ENCODE results near the gene ZNF263. TPM values are rescaled to one million over a fixed set of nuclear protein-coding genes. Genes with fewer than 3 reads are reported as not detected.

ZNF263 gene
- total and polyA plus RNA-seq, 9 of the 15 experiments (the other 6 are each of a cell fraction or from before 2014, with no cell fraction given): 4.6 to 48.3 (median 31.8) TPM

- TF ChIP-seq ZNF140 (CRISPR knock-in tag; IDR thresholded peaks at IDR 0.05) (no peak), FOXM1 (IDR thresholded peaks at IDR 0.05; ENCODE audit: low read depth) (no peak), FOXM1 (CRISPR knock-in tag; IDR thresholded peaks at IDR 0.05; ENCODE audit: low read depth) (no peak), ZNF609 (CRISPR knock-in tag; IDR thresholded peaks at IDR 0.05; ENCODE audit: borderline replicate concordance) (no peak), ZNF143 (CRISPR knock-in tag; IDR thresholded peaks at IDR 0.05) (peak; percentile 72), ZNF23 (CRISPR knock-in tag; IDR thresholded peaks at IDR 0.05) (no peak), EHMT2 (IDR thresholded peaks at IDR 0.05) (no peak), ZNF639 (CRISPR knock-in tag; conservative IDR thresholded peaks at IDR 0.05 in 1 of 2, IDR thresholded peaks at IDR 0.05 in 1 of 2) (peak in 1 of 2 experiments; percentile 78; a peak in 2 of 4 replicates), KAT8 (IDR thresholded peaks at IDR 0.05; ENCODE audit: low read depth) (no peak), KHSRP (IDR thresholded peaks at IDR 0.05) (no peak), TEAD4 (IDR thresholded peaks at IDR 0.05; ENCODE audit: low read length) (0 out of 2 replicates have a peak, but pooled peaks have one; percentile 42), TEAD4 (CRISPR knock-in tag; IDR thresholded peaks at IDR 0.05; ENCODE audit: borderline replicate concordance) (peak; percentile 96)
These were observed 18.9 kb upstream of the ZNF263 start (continued) for GRCh38 chr16:3264137-3265036.
